Neural progenitor cell (in vitro differentiated cells): ENCODE results near the gene CNGA3.

Experiments
- EZH2 ChIP-seq: fragments of 200-600 bp; sonication (generic); IDR thresholded peaks from 2 replicates; pipeline ENCODE4 v1.6.1; 2017; ENCODE audit warnings: antibody characterized with exemption, mild to moderate bottlenecking, moderate library complexity
- EZH2phosphoT487 ChIP-seq: fragments of 200-600 bp; sonication (generic); IDR thresholded peaks from 2 replicates; pipeline ENCODE4 v1.6.1; 2017; ENCODE audit warnings: antibody characterized with exemption
- TF ChIP-seq, protein P1 (sequence below): fragments of 200-600 bp; sonication (generic); IDR thresholded peaks from 2 replicates; pipeline ENCODE4 v1.5.1; 2017; ENCODE audit warnings: antibody characterized with exemption, mild to moderate bottlenecking

DNA sequence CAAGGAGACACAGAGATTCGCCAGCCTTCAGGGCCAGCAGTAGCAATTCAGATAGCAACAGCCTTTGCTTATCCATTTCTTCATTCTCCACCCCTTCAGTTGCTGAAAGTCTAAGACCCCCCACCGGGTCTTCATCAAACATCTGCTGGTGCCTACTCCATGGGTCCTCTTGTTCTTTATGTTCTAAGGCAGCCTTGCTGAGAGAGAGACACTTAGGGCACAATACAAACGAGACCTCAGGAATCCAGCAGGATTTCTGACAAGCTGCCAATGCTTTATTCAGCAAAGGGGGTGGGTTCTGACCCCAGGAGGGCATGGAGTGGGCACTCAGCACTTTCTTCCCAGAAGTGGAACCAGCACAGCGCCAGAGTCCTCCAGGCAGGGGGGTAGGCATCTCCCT is 36.2 kb upstream of the CNGA3 start:
- TF ChIP-seq, protein P1, sequence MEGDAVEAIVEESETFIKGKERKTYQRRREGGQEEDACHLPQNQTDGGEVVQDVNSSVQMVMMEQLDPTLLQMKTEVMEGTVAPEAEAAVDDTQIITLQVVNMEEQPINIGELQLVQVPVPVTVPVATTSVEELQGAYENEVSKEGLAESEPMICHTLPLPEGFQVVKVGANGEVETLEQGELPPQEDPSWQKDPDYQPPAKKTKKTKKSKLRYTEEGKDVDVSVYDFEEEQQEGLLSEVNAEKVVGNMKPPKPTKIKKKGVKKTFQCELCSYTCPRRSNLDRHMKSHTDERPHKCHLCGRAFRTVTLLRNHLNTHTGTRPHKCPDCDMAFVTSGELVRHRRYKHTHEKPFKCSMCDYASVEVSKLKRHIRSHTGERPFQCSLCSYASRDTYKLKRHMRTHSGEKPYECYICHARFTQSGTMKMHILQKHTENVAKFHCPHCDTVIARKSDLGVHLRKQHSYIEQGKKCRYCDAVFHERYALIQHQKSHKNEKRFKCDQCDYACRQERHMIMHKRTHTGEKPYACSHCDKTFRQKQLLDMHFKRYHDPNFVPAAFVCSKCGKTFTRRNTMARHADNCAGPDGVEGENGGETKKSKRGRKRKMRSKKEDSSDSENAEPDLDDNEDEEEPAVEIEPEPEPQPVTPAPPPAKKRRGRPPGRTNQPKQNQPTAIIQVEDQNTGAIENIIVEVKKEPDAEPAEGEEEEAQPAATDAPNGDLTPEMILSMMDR, result no peak
- TF ChIP-seq EZH2 (no peak), EZH2phosphoT487 (no peak)
